DOHH2 (cell line): ENCODE measurements around the gene ARHGAP44.

Experiments
- H3F3A ChIP-seq: fragments of 200-600 bp; sonication (generic), shearing (Covaris generic); 2 replicates; pipeline ENCODE4 v1.6.0; 2016; ENCODE audit warnings: antibody characterized with exemption, mild to moderate bottlenecking; ENCODE audit not compliant: control insufficient read depth, insufficient read depth
- H3K27ac ChIP-seq: fragments of 200-600 bp; sonication (generic); 2 replicates; pipeline ENCODE4 v1.5.1; 2014; ENCODE audit warnings: low read depth, mild to moderate bottlenecking, low read length, moderate library complexity
- H3K27me3 ChIP-seq: fragments of 200-600 bp; sonication (generic); 2 replicates; pipeline ENCODE4 v1.6.1; 2014; ENCODE audit warnings: mild to moderate bottlenecking, low read length, mixed read lengths; ENCODE audit not compliant: control insufficient read depth
- H3K36me3 ChIP-seq: fragments of 200-600 bp; sonication (generic); 2 replicates; pipeline ENCODE4 v1.6.1; 2014; ENCODE audit warnings: mild to moderate bottlenecking, low read length, moderate library complexity, mixed read lengths; ENCODE audit not compliant: control insufficient read depth
- H3K4me1 ChIP-seq: fragments of 200-600 bp; sonication (generic); 2 replicates; pipeline ENCODE4 v1.6.1; 2014; ENCODE audit warnings: mild to moderate bottlenecking, low read length, mixed read lengths; ENCODE audit not compliant: control insufficient read depth
- H3K4me2 ChIP-seq: fragments of 200-600 bp; sonication (generic); 2 replicates; pipeline ENCODE4 v1.6.0; 2014; ENCODE audit warnings: mild to moderate bottlenecking, low read length, moderate library complexity
- H3K4me3 ChIP-seq: fragments of 200-600 bp; sonication (generic); 2 replicates; pipeline ENCODE4 v1.5.1; 2014; ENCODE audit warnings: mild to moderate bottlenecking, low read length, mixed read lengths
- H3K79me2 ChIP-seq: fragments of 200-600 bp; sonication (generic); 2 replicates; pipeline ENCODE4 v1.6.1; 2014; ENCODE audit warnings: mild to moderate bottlenecking, low read length, mixed read lengths; ENCODE audit not compliant: control insufficient read depth
- H3K9me2 ChIP-seq: fragments of 200-600 bp; sonication (generic); replicated peaks from 2 replicates; pipeline ENCODE4 v1.6.1; 2014; ENCODE audit warnings: mild to moderate bottlenecking, low read length, mixed read lengths; ENCODE audit not compliant: control insufficient read depth
- H3K9me3 ChIP-seq: fragments of 200-600 bp; sonication (generic); 2 replicates; pipeline ENCODE4 v1.6.1; 2014; ENCODE audit warnings: antibody characterized with exemption, low read length, mixed read lengths; ENCODE audit not compliant: control insufficient read depth, insufficient read depth
- H4K20me1 ChIP-seq: fragments of 200-600 bp; sonication (generic); 2 replicates; pipeline ENCODE4 v1.6.0; 2014; ENCODE audit warnings: low read depth, mild to moderate bottlenecking, antibody characterized with exemption, low read length, moderate library complexity; ENCODE audit not compliant: control insufficient read depth, insufficient read depth
- EZH2phosphoT487 ChIP-seq: fragments of 200-600 bp; sonication (generic); IDR thresholded peaks from 2 replicates; pipeline ENCODE4 v1.6.1; 2017; ENCODE audit warnings: borderline replicate concordance, mild to moderate bottlenecking, antibody characterized with exemption, low read length, moderate library complexity, mixed read lengths
- TF ChIP-seq, protein P1 (sequence below): fragments of 200-600 bp; sonication (generic); IDR thresholded peaks from one replicate; pipeline ENCODE4 v1.5.1; 2014; ENCODE audit warnings: antibody characterized with exemption, mild to moderate bottlenecking, low read depth, low read length; ENCODE audit not compliant: poor library complexity, severe bottlenecking

ARHGAP44 gene

DNA sequence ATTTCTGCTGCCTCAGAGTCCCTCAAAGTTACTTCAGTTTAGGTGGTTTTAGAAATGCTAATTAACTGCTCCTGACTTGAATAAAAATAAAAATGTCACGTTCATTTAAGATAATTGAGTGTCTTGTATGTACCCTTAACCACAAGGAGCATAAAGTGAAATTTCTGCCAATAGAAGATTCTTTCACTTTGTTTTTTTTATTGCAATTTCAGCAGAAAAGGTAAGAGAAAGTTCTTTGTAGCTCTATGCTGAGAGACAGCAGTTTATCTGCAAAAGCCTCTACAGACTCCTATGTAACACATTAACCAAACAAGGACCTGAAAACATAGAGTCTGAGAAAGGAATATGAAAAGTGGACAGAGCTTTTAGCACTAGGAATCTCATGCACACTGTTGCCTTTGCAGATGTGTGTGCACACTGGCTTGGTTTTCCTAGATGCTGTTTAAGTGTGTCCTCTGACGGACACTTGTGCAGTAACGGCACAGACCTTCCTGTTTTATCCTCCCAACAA lies 11.6 kb downstream of the ARHGAP44 start:
- no peak for TF ChIP-seq EZH2phosphoT487
- TF ChIP-seq, protein P1, sequence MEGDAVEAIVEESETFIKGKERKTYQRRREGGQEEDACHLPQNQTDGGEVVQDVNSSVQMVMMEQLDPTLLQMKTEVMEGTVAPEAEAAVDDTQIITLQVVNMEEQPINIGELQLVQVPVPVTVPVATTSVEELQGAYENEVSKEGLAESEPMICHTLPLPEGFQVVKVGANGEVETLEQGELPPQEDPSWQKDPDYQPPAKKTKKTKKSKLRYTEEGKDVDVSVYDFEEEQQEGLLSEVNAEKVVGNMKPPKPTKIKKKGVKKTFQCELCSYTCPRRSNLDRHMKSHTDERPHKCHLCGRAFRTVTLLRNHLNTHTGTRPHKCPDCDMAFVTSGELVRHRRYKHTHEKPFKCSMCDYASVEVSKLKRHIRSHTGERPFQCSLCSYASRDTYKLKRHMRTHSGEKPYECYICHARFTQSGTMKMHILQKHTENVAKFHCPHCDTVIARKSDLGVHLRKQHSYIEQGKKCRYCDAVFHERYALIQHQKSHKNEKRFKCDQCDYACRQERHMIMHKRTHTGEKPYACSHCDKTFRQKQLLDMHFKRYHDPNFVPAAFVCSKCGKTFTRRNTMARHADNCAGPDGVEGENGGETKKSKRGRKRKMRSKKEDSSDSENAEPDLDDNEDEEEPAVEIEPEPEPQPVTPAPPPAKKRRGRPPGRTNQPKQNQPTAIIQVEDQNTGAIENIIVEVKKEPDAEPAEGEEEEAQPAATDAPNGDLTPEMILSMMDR = no peak
- Histone ChIP-seq H3K4me3 (no peak overlapping the region), H3K9me3 (no peaks in the 10 kb centered on the region), H3K4me1 (no peaks in the 10 kb centered on the region), H3K4me2 (no peak overlapping the region), H3K9me2 (no peaks in the 10 kb centered on the region), H3K27ac (no peak overlapping the region), H3K27me3 (no peaks in the 10 kb centered on the region), H4K20me1 (no peaks in the 10 kb centered on the region), H3K79me2 (no peaks in the 10 kb centered on the region), H3K36me3 (no peaks in the 10 kb centered on the region), H3F3A (no peaks in the 10 kb centered on the region)

DNA sequence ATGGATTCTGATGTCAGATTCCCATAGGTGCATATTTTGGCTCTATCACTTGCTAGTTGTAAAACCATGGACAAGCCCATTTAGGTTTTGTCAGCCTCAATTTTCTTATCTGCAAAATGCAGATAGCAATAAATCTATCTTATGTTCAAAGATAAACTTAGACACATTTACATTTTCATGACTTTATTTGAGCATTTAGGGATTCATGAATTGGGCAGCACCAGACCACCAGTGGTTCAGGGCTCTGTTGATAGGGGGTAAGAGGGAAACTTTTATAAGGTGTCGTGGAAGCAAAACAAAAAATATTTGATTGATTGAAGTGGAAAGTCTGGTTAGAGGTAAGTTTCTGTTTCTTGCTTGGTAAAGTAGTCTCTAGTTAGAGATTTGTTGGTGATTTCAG lies 17.3 kb downstream of the ARHGAP44 start:
- H3K27ac ChIP-seq = no peak overlapping the region
- no peaks in the 10 kb centered on the region for H3K9me2 ChIP-seq

DNA sequence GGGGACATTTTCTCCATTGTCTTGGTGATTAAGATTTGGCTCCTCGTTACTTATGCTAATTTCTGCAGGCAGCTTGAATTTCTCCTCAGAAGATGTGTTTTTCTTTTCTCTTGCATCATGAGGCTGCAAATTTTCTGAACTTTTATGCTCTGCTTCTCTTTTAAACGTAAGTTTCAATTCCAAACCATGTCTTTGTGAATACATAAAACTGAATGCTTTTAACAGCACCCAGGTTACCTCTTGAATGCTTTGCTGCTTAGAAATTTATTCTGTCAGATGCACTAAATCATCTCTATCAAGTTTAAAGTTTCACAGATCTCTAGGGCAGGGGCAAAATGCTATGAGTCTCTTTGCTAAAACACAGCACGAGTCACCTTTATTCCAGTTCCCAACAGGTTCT lies 19.4 kb downstream of the ARHGAP44 start:
- H3K27ac ChIP-seq = no peak overlapping the region
- H3K4me1 ChIP-seq = no peaks in the 10 kb centered on the region
- no peaks in the 10 kb centered on the region for H3K9me2 ChIP-seq
- no peaks in the 10 kb centered on the region for H3K9me3 ChIP-seq
- H3K27me3 ChIP-seq = no peaks in the 10 kb centered on the region
- no peaks in the 10 kb centered on the region for H3K79me2 ChIP-seq
- no peak overlapping the region for H3K4me3 ChIP-seq
- H4K20me1 ChIP-seq = no peaks in the 10 kb centered on the region
- TF ChIP-seq, protein P1 = no peak
- TF ChIP-seq EZH2phosphoT487 = no peak
- H3F3A ChIP-seq = no peaks in the 10 kb centered on the region
- no peaks in the 10 kb centered on the region for H3K36me3 ChIP-seq
- H3K4me2 ChIP-seq = no peak overlapping the region

More for the DNA sequence above, 17.3 kb downstream of the ARHGAP44 start:
- Histone ChIP-seq H3K36me3 (no peaks in the 10 kb centered on the region), H3K27me3 (no peaks in the 10 kb centered on the region), H3K9me3 (no peaks in the 10 kb centered on the region), H3K79me2 (no peaks in the 10 kb centered on the region), H3F3A (no peaks in the 10 kb centered on the region), H3K4me1 (no peaks in the 10 kb centered on the region), H4K20me1 (no peaks in the 10 kb centered on the region), H3K4me2 (no peak overlapping the region), H3K4me3 (no peak overlapping the region)
- no peak for TF ChIP-seq EZH2phosphoT487
- TF ChIP-seq, protein P1 = no peak
